ENCODE results near the gene MAP4K4. TPM values are rescaled to one million over a fixed set of nuclear protein-coding genes. Genes with fewer than 3 reads are reported as not detected.

MAP4K4 gene
- polyA plus RNA-seq, 1 donor (not counting 4 experiments of a cell fraction or from before 2014, with no cell fraction given) = 84.1 TPM

GRCh38 chr2:101895819-101896322 is 198.4 kb downstream of the MAP4K4 start:
- Histone ChIP-seq H3K4me3 (ENCODE audit: control insufficient read depth in 2 of 3, extremely low read depth in 1 of 3, insufficient read depth in 2 of 3, low read depth in 1 of 3, low read length in 3 of 3) (no peak overlapping the region), H3K36me3 (ENCODE audit: control insufficient read depth in 2 of 2, extremely low read depth in 1 of 2, insufficient read depth in 2 of 2, low read length in 2 of 2) (peaks cover 18 to 21% of the 10 kb centered on the region in 2 experiments), H3K4me2 (ENCODE audit: control insufficient read depth, extremely low read depth, insufficient read depth, low read depth, low read length) (no peak overlapping the region), H4K20me1 (ENCODE audit: control insufficient read depth, extremely low read depth, insufficient read depth, low read length) (no peaks in the 10 kb centered on the region), H3K79me2 (ENCODE audit: control insufficient read depth, insufficient read depth, low read length) (no peaks in the 10 kb centered on the region), H2AFZ (ENCODE audit: control insufficient read depth, low read length) (no peak overlapping the region), H3K4me1 (ENCODE audit: control insufficient read depth, extremely low read depth, insufficient read depth, low read length) (peaks cover 26% of the 10 kb centered on the region), H3K9me3 (ENCODE audit: control insufficient read depth, low read depth, low read length) (no peaks in the 10 kb centered on the region), H3K27ac (ENCODE audit: control insufficient read depth, insufficient read depth, low read length) (no peak overlapping the region), H3K27me3 (ENCODE audit: control insufficient read depth, extremely low read depth, insufficient read depth, low read length) (no peaks in the 10 kb centered on the region), H3K9ac (ENCODE audit: control insufficient read depth, extremely low read depth, insufficient read depth, low read length) (no peak overlapping the region), H3K9me1 (ENCODE audit: control insufficient read depth, extremely low read depth, insufficient read depth, low read length) (no peaks in the 10 kb centered on the region)
- DNase-seq (ENCODE audit: low read depth, low spot score) (no peak), FAIRE-seq (no peak)
- dilution Hi-C loops (cut with MboI; ENCODE audit: extremely low pct_ligation_motif_present, low sequenced_read_pairs) = no loop called here
- TF ChIP-seq, protein P1, sequence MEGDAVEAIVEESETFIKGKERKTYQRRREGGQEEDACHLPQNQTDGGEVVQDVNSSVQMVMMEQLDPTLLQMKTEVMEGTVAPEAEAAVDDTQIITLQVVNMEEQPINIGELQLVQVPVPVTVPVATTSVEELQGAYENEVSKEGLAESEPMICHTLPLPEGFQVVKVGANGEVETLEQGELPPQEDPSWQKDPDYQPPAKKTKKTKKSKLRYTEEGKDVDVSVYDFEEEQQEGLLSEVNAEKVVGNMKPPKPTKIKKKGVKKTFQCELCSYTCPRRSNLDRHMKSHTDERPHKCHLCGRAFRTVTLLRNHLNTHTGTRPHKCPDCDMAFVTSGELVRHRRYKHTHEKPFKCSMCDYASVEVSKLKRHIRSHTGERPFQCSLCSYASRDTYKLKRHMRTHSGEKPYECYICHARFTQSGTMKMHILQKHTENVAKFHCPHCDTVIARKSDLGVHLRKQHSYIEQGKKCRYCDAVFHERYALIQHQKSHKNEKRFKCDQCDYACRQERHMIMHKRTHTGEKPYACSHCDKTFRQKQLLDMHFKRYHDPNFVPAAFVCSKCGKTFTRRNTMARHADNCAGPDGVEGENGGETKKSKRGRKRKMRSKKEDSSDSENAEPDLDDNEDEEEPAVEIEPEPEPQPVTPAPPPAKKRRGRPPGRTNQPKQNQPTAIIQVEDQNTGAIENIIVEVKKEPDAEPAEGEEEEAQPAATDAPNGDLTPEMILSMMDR (optimal IDR thresholded peaks at IDR 0.05 in 1 of 3, IDR thresholded peaks at IDR 0.05 in 1 of 3, conservative IDR thresholded peaks at IDR 0.05 in 1 of 3; ENCODE audit: extremely low read depth in 1 of 3, insufficient read depth in 2 of 3, low read length in 3 of 3) = no peak
- no peak for TF ChIP-seq EZH2 (IDR thresholded peaks at IDR 0.05; ENCODE audit: low read length)

- Histone ChIP-seq H2AFZ (ENCODE audit: control insufficient read depth, low read length) (no peak overlapping the region), H3K9ac (ENCODE audit: control insufficient read depth, extremely low read depth, insufficient read depth, low read length) (no peak overlapping the region), H3K4me3 (ENCODE audit: control insufficient read depth in 2 of 3, extremely low read depth in 1 of 3, insufficient read depth in 2 of 3, low read depth in 1 of 3, low read length in 3 of 3) (no peak overlapping the region), H3K79me2 (ENCODE audit: control insufficient read depth, insufficient read depth, low read length) (no peaks in the 10 kb centered on the region), H3K27me3 (ENCODE audit: control insufficient read depth, extremely low read depth, insufficient read depth, low read length) (no peaks in the 10 kb centered on the region), H3K4me1 (ENCODE audit: control insufficient read depth, extremely low read depth, insufficient read depth, low read length) (peaks cover 26% of the 10 kb centered on the region), H4K20me1 (ENCODE audit: control insufficient read depth, extremely low read depth, insufficient read depth, low read length) (no peaks in the 10 kb centered on the region), H3K9me3 (ENCODE audit: control insufficient read depth, low read depth, low read length) (no peaks in the 10 kb centered on the region), H3K9me1 (ENCODE audit: control insufficient read depth, extremely low read depth, insufficient read depth, low read length) (no peaks in the 10 kb centered on the region), H3K36me3 (ENCODE audit: control insufficient read depth in 2 of 2, extremely low read depth in 1 of 2, insufficient read depth in 2 of 2, low read length in 2 of 2) (peaks cover 10 to 15% of the 10 kb centered on the region in 2 experiments), H3K27ac (ENCODE audit: control insufficient read depth, insufficient read depth, low read length) (no peak overlapping the region), H3K4me2 (ENCODE audit: control insufficient read depth, extremely low read depth, insufficient read depth, low read depth, low read length) (no peak overlapping the region)
- DNase-seq (ENCODE audit: low read depth, low spot score) = no peak
- FAIRE-seq = no peak
- TF ChIP-seq EZH2 (IDR thresholded peaks at IDR 0.05; ENCODE audit: low read length) = no peak
- TF ChIP-seq, protein P1 (optimal IDR thresholded peaks at IDR 0.05 in 1 of 3, IDR thresholded peaks at IDR 0.05 in 1 of 3, conservative IDR thresholded peaks at IDR 0.05 in 1 of 3; ENCODE audit: extremely low read depth in 1 of 3, insufficient read depth in 2 of 3, low read length in 3 of 3) = no peak
- dilution Hi-C loops (cut with MboI; ENCODE audit: extremely low pct_ligation_motif_present, low sequenced_read_pairs) = no loop called here
These were observed 199.8 kb downstream of the MAP4K4 start for GRCh38 chr2:101897301-101897700.
